GM19438 (cell line): Measurements from ENCODE around the gene SUV39H2.
A peak's percentile ranks its signal among the peaks of the same experiment; 100 is the strongest.
"Not testable (repeated sequence)": the region's sequence is repeated elsewhere in the genome, so short reads cannot be mapped to it uniquely, and the experiment has no call there.

ENCODE experiments used
- ATAC-seq: cut with Tn5 transposase; IDR thresholded peaks from one replicate; pipeline ENCODE4 v1.9.1; 2021; ENCODE audit warnings: low read depth; ENCODE audit not compliant: unreplicated experiment

Gene SUV39H2, protein sequence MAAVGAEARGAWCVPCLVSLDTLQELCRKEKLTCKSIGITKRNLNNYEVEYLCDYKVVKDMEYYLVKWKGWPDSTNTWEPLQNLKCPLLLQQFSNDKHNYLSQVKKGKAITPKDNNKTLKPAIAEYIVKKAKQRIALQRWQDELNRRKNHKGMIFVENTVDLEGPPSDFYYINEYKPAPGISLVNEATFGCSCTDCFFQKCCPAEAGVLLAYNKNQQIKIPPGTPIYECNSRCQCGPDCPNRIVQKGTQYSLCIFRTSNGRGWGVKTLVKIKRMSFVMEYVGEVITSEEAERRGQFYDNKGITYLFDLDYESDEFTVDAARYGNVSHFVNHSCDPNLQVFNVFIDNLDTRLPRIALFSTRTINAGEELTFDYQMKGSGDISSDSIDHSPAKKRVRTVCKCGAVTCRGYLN

DNA sequence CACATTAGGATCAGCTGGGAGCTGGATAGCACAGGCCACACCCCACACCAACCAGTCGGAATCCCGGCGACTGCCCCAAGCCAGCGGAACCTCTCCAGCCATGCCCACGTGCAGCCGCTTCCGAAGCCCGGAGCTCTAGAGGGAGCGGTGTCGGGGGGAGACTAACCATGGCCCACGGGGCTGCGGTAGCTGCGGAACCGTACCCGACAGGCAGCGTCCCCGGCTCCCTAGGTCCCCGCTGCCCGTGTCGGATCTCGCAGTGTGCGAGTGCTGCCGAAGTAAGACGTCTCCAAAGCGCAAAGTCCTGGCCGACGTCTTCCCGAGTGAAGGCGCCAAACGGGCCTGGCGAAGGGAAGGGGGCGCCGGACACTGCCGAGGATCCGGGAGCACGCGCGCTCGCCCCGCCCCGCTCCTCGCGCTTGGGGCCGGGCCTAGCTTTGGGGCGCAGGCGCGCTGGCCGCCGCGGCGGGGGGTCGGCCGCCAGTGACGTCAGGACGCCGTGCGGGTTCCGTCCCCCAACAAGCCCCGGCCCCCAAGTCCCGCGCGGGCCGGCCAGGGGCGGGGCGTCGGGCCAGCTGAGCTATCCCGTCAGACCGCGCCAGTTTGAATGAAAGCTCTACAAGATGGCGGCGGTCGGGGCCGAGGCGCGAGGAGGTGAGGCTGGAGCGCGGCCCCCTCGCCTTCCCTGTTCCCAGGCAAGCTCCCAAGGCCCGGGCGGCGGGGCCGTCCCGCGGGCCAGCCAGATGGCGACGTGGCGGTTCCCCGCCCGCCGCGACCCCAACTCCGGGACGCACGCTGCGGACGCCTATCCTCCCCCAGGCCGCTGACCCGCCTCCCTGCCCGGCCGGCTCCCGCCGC is at the start of gene SUV39H2:
SUV39H2 (plus strand) TSS at position 601 of the 858 bp plus-strand sequence; CDS start at position 624, 23 bp downstream.
- ATAC-seq: peak; percentile 89

DNA sequence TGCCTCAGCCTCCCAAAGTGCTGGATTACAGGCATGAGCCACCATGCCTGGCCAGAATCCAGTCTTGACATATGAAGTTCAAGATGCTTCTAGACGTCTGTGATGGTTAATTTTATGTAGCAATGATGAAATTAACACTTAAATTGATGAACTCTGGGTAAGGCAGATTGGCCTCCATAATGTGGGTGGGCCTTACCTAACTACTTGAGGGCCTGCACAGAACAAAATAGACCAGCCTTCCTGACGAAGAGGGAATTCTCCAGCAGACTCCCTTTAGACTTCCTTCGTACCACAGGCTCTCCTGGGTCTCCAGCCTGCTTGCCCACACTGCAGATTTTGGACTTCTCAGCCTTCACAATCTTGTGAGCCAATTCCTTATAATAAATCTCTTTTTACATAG is 45.6 kb upstream of the SUV39H2 start:
- no peak for ATAC-seq

DNA sequence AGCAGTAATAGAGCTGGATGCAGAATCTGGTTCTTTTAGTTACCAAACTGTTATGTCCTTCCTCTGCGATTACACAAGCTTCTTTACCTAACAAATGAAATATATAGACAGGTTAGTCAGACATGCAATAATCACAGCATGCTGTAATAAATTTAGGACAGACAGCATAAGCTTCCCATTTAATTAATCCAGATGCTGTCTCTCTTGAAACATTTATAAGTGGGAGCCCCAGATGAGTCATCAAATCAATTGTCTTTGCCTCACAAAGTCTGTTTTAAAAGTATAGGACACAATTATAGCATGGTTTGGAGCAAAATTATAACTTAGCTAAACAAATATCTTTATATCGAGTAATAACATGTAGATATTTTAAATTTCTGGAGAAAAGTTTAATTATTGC is 42.5 kb upstream of the SUV39H2 start:
- no peak for ATAC-seq

DNA sequence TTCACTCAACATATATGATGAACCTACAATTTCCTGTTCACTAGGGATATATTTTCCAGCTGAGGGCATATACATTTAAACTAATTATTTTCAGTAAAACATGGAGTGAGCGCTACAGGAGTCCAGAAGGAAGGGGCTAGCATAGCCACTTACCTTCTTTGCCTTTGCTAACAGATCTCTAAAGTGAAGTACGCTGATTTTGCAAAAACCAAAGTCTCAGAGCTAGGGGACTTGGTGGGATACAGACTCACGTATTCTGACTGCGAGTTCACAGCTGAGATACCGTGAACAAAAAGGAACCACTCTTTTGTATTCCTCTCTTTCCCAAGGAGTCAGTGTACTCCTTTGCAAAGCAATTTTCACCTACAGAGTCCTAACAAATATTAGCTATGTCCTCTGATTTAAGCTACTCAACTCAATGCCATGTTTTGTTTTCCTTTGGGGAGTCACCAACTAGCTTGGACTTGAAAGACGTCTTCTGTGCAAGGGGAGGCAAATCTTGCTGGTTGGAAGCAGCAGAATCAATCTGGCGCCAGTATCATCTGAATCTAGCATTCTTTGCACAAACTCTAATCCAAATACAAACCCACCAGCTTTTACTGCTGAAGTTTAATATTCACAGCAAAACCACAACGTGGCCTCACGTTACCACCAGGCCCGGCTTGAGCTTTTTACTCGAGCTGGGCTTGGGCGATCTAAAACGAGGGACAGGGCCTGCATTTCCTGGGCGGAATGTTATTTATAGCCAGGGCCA is 41.5 kb upstream of the SUV39H2 start:
- ATAC-seq: no peak

DNA sequence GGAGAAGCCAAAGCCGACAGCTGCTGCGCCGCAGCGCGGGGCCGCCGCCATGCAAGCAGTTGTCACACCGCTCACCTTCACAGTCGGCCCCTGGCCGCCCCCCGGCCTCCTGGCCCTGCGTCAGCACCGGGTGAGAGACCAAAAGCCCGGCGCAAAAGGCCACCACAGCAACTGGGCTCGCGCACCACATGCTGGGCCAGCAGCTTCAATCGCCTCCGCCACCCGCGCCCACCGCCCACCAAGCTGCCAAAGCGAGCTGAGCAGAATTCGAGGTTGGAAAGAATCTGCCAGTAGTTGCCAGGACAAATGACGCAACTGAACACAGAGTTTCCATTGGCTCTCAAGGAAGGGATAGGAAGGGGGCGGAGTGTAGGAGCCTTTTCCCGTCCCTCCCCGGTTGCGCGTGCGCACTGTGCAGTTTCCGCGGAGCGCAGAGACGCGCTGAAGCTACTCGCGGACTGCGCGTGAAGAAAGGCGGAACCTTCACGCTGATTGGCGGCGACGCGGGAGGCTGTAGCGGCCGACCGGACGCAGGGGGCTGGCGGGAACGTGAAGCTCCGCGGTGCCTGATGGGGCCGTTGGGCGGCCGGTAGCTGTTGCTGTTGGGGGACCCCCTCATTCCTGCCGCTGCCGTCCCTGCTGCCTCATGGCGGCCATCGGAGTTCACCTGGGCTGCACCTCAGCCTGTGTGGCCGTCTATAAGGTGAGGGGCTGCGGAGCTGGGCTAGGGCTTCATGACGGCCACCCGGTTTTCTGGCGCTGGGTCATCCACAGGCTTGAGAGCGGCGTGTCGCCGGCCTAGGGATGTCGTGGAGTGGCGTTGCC is 40.7 kb upstream of the SUV39H2 start, which contains the start of the genes CDNF, HSPA14 and MSANTD7:
CDNF (minus strand) TSS at position 281 of the 825 bp plus-strand sequence; CDS start at position 190, 91 bp downstream.
HSPA14 (plus strand) TSS at position 550 of the 825 bp plus-strand sequence; CDS start at position 647, 97 bp downstream.
MSANTD7 (plus strand) TSS at position 550 of the 825 bp plus-strand sequence. CDS start 3,979 bp downstream, outside the sequence.
- peak; percentile 93 for ATAC-seq

DNA sequence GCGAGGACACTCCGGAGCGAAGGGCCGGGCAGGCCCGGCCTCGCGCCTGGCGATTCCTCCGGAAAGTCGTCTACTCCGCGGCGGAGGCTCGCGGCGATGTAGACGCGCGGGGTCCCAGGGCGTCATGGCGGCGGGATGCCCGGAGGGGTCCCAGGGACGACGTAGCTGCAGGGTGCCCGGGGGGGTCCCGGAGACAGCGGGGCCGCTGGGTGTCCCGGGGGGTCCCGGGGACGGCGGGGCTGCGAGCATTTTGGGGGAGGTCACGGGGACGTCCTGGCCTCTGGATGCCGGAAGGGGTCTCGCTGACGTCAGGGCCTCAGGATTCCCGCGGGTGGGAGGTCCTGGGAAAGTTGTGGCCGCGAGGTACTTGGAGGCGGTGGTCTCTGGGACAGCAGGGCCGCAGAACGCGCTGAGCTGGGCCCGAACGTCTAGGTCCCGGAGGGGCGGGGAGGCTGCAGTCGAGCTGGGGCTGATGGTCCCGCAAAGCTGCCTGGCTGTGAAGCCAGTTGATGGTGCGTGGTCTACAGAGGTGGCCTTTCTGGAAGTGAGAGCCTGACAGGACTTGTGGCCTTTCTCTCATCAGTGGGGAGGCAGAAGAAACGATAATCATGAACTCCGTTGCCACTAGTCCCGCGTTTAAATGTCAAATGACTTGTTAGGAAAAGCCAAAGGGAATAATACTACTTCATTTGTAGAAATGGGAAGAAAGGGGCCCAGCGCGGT is 39.9 kb upstream of the SUV39H2 start:
- peak; percentile 21 for ATAC-seq

DNA sequence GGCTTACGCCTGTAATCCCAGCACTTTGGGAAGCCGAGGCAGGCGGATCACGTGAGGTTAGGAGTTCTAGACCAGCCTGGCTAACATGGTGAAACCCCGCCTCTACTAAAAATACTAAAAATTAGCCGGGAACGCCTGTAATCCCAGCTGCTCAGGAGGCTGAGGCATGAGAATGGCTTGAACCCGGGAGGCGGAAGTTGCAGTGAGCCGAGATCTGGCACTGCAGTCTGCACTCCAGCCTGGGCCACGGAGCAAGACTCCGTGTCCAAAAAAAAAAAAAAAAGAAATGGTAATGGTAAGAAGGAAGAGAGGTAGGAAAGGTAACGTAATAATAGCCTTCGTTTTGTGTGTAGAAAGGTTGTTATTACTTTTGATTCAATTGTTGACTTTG is 39.4 kb upstream of the SUV39H2 start:
- no peak for ATAC-seq

DNA sequence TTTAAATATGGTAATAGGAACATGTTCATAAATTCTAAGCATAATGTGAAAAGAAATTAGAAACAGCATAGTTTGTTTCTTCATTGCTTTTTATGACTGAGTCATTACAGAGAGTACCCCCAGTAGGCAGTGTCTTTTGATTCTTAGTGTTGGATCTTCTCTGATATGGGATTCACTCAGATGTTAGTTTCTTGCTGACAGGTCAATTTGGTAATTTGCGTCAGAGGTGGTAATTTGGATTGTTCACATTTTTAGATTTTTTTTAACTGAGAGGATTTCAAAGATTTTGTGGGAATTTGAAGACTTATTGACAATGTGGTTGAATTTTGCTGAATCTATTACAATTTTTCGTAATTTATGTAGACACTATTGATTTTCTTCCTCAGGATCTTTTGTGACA is 38.5 kb upstream of the SUV39H2 start:
- no peak for ATAC-seq

DNA sequence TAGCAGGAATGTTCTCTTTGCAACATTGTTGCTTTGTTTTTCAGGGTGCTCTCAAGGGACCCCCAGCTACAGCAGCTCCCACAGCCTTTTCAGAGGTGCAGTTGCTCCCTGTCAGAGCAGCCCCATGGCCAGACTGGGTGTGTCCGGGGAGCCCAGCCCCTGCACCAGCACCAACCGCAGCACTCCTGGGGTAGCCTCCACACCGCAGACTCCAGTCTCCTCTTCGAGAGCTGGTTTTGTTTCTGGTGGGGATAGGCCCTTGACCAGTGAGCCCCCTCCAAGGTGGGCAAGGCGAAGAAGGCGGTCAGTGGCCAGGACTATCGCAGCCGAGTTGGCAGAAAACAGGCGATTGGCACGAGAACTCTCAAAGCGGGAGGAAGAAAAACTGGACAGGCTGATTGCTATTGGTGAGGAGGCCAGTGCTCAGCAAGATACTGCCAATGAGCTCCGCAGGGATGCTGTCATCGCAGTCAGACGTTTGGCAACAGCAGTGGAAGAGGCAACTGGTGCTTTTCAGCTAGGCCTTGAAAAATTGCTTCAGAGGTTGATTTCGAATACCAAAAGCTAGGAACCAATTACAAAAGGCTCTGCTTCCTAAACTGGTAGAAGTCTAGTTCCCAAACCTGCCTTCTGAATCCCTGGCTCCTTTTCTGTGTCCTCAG is 35.2 kb upstream of the SUV39H2 start:
- no peak for ATAC-seq

DNA sequence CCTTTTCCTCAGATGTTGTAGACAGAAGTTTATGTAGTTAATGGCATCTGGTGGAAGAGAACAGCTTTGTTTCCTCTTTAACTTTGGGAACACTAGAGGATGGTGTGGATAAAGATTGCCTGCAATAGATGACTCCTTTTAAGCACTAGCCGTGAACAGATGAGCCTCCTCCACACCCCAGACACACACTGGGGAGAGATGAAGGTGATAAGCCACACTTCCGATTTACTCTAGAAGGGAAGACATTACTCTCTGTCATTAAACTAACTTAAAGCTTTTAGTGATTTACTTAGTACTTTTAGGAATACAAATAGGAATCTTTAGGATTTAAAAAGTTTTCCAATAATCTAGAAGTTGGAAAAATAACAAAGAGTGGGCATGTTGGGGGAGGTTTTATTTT is 33.7 kb upstream of the SUV39H2 start:
- no peak for ATAC-seq

DNA sequence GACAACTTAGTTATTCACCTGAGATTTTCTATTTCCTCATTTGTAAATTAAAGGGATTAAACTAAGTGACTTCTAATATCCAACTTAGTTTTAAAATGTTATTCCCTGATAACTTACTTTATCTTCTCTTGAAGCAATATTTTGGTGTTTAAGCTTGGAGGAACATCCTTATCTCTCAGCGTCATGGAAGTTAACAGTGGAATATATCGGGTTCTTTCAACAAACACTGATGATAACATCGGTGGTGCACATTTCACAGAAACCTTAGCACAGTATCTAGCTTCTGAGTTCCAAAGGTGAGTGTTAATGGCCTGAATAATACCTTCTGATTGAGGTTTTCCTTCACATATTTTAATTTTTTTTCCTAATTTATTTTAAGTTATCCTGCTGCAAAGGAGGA is 26.4 kb upstream of the SUV39H2 start:
- no peak for ATAC-seq

DNA sequence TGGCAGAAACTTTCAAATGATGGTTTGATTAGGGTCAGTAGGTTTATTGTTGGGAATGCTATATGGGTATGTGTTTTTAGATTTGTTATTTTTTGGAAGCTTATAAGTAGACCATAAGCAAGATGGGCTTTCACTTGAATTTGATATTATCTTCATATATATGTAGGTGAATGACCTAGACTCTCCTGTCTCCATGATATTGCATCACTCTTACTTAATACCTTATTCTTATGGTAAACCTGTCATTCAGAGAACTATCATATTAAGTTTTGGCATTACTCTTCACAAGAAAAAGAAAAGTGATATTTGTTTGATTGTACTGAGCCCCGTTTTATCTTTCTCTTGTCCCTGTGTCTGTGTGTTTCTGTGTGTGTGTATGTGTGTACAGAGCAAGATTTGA is 23.2 kb upstream of the SUV39H2 start:
- no peak for ATAC-seq

DNA sequence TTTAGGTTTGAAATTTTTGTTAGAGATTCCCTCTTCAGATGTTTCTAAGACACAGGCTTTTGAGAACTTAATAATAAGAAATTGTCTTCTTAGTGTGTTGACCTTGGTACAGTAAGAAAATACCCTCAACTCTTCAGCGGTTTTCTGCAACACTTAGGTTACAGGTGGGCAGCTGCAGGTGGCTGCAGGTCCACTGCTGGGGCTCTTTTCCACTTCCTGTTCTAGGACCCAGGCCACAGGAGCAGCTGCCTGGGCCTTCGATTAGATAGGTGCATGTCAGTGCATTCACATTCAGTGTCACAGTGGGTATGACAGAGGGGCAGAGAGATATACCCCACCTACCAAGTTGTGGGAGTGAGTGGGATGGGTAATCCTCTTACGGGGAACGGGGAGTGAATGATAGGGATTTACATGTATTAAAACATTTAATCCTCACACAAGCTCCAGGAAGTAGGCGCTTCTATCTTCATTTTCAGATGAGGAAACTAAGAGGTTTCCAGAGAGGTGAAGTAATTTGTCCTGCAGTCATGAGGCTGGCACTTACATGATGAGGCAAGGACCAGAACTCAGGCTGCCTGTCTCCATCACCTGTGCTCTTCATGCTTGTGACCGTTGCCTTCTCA is 20.2 kb upstream of the SUV39H2 start:
- no peak for ATAC-seq

DNA sequence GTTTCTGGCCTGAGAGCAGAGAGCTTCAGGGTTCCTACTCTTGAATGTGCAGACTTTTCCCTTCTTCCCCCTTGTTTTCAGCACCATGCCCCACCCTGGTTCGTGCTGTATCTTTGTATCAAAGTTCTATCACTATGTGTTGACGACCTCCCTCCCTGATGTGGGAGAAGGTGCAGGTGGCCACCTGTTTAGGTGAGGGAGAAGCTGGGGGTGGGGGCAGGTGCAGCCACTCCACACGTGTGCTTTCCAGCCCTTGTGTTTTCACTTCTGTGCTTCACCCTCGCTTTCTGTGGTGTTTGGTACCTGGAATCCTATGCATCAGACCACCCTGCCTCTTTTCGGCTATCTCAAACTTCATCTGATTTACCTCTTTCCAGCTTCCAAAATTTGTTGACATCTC is 19.6 kb upstream of the SUV39H2 start:
- ATAC-seq: no peak

DNA sequence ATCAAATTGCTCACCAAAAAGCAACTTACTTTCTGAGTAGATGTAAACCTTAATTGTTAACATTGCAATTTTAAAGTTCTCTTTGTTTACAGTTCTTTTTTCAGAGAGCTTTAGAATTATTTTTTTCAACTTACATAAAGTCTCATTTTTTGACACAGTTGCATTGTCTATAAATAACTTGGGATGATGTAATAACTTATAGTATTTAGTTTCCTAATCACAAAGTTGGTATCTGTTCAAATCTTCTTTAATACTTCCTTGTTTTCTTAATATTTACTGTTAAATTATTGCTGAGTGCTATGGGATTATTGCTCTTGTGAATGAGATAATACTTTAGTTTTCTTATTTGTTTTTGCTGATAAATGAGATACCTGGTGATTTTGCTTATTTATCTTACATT is 18.9 kb upstream of the SUV39H2 start:
- no peak for ATAC-seq

DNA sequence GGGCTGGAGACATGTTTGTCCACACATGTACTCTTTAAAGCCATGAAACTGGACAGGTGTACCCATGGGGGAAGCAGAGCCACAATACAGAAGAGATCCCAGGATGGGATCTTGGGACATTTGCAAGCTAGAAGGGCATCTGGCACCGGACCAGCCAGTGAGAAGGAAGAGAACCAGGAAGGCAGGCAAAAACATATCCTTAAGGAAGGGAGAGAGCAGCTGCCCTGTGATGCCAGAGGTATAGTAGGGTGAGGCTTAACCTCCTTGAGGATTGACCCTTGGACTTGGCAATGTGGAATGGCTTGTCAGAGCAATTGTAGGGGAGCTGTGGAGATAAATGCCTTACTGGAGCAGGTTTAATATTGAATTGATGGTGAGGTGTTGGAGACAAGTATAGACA is 17.9 kb upstream of the SUV39H2 start:
- no peak for ATAC-seq

DNA sequence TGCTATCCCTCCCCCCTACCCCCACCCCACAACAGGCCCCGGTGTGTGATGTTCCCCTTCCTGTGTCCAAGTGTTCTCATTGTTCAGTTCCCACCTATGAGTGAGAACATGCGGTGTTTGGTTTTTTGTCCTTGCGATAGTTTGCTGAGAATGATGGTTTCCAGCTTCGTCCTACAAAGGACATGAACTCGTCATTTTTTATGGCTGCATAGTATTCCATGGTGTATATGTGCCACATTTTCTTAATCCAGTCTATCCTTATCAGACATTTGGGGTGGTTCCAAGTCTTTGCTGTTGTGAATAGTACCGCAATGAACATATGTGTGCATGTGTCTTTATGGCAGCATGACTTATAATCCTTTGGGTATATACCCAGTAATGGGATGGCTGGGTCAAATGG is 14.2 kb upstream of the SUV39H2 start:
- ATAC-seq: not testable (repeated sequence)

DNA sequence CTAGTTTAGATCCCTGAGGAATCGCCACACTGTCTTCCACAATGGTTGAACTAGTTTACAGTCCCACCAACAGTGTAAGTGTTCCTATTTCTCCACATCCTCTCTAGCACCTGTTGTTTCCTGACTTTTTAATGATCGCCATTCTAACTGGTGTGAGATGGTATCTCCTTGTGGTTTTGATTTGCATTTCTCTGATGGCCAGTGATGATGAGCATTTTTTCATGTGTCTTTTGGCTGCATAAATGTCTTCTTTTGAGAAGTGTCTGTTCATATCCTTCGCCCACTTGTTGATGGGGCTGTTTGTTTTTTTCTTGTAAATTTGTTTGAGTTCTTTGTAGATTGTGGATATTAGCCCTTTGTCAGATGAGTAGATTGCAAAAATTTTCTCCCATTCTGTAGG is 13.8 kb upstream of the SUV39H2 start:
- ATAC-seq: not testable (repeated sequence)
